ENCODE results near the gene SLC23A2. TPM values are rescaled to one million over a fixed set of nuclear protein-coding genes. Genes with fewer than 3 reads are reported as not detected.

The SLC23A2 gene
- total RNA-seq, 1 donor, result 14.2 TPM

DNA sequence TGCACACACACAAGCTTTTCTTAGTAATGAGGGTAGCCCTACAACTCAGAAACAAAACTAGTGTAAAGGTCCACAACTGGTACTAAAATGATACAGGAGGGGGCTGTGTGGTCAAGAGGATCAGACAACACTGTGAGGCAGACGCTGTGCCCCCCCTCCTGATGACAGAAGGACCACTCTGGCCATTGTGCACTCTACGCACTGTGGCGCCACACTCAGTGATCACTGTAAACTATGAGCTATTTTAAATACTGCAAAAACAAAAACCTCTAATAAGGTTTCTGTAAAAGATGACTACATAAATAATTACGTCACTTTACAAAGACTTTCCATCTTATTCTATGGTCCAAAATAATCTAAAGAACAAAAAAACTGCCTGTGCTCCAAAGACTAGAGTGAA is 96.1 kb downstream of the SLC23A2 start:
- H3K4me3 ChIP-seq (ENCODE audit: low read depth, low read length), result no peak overlapping the region
- TF ChIP-seq, protein P1, sequence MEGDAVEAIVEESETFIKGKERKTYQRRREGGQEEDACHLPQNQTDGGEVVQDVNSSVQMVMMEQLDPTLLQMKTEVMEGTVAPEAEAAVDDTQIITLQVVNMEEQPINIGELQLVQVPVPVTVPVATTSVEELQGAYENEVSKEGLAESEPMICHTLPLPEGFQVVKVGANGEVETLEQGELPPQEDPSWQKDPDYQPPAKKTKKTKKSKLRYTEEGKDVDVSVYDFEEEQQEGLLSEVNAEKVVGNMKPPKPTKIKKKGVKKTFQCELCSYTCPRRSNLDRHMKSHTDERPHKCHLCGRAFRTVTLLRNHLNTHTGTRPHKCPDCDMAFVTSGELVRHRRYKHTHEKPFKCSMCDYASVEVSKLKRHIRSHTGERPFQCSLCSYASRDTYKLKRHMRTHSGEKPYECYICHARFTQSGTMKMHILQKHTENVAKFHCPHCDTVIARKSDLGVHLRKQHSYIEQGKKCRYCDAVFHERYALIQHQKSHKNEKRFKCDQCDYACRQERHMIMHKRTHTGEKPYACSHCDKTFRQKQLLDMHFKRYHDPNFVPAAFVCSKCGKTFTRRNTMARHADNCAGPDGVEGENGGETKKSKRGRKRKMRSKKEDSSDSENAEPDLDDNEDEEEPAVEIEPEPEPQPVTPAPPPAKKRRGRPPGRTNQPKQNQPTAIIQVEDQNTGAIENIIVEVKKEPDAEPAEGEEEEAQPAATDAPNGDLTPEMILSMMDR (IDR thresholded peaks at IDR 0.05; ENCODE audit: insufficient read depth, low read depth, low read length), result no peak
- no peak for DNase-seq (ENCODE audit: low read depth)

DNA sequence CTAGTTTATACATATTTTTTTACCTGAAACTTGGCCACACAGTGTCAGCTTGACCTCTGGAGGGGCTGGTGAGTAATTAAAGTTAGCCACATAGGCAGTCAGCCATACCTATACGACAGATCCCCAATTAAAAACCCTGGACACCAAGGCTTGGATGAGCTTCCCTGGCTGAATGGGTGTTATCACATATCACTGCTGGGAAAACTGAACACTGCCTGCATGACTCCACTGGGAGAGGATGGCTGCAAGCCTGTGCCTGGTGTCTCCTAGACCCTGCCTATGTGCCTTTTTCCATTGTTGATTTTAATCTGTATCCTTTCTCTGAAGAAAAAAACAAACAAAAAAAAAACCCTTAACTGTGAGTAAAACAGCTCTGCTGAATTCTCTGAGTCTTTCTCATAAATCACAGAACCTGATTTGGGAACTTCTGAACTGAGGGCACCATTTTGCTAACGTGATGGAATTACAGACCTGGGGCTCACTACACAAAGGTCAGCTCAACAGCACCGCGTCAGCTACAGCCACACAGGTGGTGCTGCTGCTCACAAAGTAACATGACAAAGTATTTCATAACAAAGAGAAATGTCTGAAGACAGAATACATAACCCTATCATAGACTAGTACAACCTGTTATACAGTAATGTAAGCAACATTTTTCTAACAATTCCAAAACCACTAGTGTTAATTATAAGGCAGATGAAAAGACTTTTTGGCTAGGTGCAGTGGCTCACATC is 97.0 kb downstream of the SLC23A2 start:
- TF ChIP-seq, protein P1 (IDR thresholded peaks at IDR 0.05; ENCODE audit: insufficient read depth, low read depth, low read length), result no peak
- H3K4me3 ChIP-seq (ENCODE audit: low read depth, low read length), result no peak overlapping the region
- DNase-seq (ENCODE audit: low read depth), result no peak

DNA sequence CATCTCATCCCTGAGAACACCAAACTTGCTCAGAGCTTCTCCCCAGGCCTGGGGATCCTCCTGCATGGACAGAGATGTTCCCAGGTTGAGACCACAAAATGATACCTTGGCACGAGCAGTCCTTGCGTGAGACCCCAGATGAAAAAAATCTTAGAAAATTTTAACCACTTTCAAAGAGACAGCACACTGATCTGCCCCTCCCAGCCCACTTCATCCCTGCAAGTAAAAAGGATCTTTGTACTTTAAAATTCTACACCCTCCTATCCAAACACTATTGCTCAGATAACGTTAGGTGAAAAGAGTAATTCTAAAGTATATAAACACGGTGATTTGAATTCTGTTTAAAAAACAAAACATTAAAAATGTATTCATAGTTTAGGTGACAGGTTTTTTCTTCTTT is 98.5 kb downstream of the SLC23A2 start:
- no peak overlapping the region for H3K4me3 ChIP-seq (ENCODE audit: low read depth, low read length)
- TF ChIP-seq, protein P1 (IDR thresholded peaks at IDR 0.05; ENCODE audit: insufficient read depth, low read depth, low read length), result no peak
- no peak for DNase-seq (ENCODE audit: low read depth)

DNA sequence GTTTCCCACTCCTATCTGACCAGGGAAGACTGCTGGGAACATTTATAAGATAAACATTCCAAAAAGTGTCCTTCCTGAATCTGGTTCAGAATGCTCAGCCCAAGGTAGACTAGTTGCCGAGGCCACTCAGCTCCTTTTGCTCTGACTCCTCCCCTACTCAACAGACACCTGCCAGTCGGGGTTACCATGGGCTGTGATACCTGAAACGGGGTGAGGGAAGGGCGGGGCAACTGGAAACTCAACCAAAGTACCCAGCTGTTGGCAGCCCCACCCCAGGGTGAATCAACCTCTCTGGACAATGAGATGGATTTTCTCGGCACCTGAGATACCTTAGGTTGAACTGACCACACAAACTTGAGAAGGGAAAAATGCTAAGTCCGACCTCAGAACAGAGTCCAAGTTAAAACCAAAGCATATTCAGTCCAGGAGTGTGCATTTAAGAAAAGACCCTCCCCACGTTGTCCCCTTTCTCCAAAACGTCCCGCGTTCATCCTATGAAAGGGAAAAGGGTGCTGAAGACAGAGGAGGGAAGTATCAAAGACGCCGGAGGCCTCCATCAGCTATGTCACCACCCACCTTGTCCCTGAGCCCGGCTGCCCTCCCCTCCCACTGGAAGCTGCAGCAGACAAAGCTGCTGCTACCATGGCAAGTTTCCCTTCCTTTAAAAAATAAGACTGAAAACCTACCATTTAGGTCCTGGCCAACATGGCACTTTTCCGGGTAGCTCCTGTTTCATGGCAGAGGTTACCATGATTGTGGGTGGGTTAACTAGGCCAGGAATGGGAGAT is 100.1 kb downstream of the SLC23A2 start:
- H3K4me3 ChIP-seq (ENCODE audit: low read depth, low read length), result no peak overlapping the region
- DNase-seq (ENCODE audit: low read depth), result no peak
- TF ChIP-seq, protein P1 (IDR thresholded peaks at IDR 0.05; ENCODE audit: insufficient read depth, low read depth, low read length), result no peak

DNA sequence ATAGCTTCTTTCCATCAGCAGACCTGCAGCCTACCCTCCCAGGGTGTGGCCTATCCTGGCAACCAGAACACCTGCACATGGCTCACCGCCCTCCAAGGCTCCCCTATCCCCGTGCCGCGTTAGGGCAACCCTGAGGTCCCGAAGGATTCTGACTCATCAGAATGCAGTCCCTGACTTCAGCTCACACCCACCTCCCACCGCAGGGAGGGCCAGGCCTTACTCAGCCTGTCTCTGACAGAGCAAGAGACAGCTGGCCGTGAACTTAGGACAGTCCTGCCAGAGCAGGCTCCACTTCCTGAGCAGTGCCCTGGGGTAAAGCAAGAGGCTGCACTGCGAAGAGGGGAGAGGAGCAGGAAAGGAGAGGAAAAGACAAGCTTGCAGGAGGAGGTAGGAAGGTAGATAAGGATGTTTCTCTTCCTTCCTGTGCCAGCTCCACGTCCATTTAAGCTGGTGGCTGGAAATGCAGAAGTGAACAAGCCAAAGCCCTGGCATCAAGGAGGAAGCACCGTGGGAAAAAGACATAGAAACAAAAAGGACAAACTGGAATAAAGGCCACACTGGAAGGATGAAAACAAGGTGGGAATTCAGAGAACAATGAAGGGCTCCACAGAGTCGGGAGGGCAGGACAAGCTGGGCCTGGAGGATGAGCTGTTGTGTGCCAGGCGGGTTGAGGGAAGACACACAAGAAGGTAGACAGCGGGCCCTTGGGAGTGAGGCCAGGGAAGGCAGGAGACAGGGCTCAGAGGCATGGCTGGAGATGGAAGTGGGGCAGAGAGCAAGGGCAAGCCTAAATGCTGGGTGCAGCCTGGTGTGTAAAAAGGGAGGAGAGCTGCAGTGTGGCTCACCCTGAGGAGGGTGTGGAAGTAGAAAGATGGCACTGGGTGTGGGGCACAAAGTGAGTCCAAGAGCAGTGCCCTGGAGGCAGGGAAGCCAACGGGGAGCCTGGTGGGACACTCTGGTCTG is 102.7 kb downstream of the SLC23A2 start:
- TF ChIP-seq, protein P1 (IDR thresholded peaks at IDR 0.05; ENCODE audit: insufficient read depth, low read depth, low read length), result no peak
- DNase-seq (ENCODE audit: low read depth), result peak; percentile 76
- no peak overlapping the region for H3K4me3 ChIP-seq (ENCODE audit: low read depth, low read length)

DNA sequence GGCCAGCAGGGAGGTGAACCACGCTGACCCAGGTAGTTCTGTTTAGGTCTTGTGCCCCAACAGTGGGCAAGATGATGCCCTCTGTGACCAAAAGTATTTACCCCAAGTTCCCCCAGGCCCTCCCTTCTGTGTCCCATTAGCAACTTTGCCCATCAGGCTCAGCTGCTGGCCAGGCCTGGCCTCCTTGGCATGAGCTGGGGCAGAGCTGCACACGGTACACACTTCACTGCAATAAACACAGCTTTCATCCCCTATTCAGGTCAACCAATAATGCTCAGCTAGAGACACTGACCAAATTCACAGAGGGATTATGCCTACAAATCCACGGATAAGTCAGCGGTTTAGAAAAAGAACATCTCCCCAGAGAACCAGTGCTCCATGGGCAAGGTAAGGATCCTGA is 103.7 kb downstream of the SLC23A2 start:
- DNase-seq (ENCODE audit: low read depth), result no peak
- TF ChIP-seq, protein P1 (IDR thresholded peaks at IDR 0.05; ENCODE audit: insufficient read depth, low read depth, low read length), result no peak
- H3K4me3 ChIP-seq (ENCODE audit: low read depth, low read length), result no peak overlapping the region

Data from fibroblast of villous mesenchyme (primary cell).